Effector CD8-positive, alpha-beta T cell (primary cell): ENCODE results near the gene COX10.
"Not testable (repeated sequence)": the region's sequence is repeated elsewhere in the genome, so short reads cannot be mapped to it uniquely, and the experiment has no call there.

Experiments used
- DNase-seq: peaks from one replicate; lab custom pipeline; 2025; lab: John Stamatoyannopoulos, UW
- total RNA-seq, 4 experiments: gene quantifications; one replicate each; lab custom pipeline; 2026; lab: John Stamatoyannopoulos, UW

Gene COX10
- total RNA-seq, result 17.9 to 28.0 (median 23.9) reads per million in 4 experiments

- DNase-seq, result peak; percentile 75
Measured at GRCh38 chr17:14069251-14070021, at the start of gene COX10. COX10 (plus strand) TSS chr17:14069504; CDS start chr17:14069606, 102 bp downstream.

DNA sequence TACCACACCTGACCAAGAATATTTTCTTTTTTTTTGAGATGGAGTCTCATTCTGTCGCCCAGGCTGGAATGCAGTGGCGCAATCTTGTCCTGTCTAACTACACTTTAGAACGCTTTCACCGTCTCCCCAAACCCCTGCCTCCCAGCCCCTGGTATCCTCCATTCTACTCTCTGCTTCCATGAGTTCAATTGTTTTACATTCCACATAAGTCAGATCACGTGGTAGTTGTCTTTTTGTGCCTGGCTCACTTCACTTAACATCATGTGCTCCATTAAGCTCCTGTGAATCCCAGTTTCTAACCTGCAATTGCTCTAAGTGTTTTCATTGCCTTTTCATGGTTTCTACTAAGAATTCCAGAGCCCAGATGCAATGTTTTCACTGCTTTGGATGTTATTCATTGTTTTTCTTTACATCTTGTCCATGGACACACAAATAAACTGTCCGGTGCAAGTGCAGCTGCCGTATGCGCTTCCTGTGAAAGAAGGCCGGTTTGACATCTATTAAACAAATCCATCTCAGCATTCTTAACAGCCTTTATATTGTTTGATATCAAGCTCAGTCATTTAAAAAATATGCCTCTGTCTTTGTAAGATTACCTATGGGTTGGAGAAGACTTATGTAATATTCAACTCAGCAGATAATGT, 47.5 kb upstream of the COX10 start:
- DNase-seq, result not testable (repeated sequence)

DNA sequence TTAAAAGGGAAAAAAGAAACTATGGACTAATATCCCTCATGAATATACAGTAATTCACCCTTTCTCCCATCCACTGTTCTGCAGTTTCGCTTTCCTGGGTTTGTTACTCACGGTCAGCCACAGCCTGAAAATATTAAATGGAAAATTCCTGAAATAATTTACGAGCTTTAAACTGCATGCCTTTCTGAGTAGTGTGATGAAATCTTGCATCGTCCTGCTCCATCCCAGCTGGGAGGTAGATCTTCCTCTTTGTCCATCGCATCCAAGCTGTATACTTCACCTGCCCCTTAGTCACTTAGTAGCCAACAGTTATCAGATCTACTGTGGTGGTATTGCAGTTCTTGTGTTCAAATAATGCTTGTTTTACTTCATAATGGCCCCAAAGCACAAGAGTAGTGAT, 39.5 kb upstream of the COX10 start:
- DNase-seq, result not testable (repeated sequence)

GRCh38 chr17:14032234-14032633, 37.1 kb upstream of the COX10 start:
- DNase-seq, result no peak

GRCh38 chr17:14033166-14033565, 36.1 kb upstream of the COX10 start:
- DNase-seq, result no peak

GRCh38 chr17:14037453-14037852, 31.9 kb upstream of the COX10 start:
- no peak for DNase-seq

DNA sequence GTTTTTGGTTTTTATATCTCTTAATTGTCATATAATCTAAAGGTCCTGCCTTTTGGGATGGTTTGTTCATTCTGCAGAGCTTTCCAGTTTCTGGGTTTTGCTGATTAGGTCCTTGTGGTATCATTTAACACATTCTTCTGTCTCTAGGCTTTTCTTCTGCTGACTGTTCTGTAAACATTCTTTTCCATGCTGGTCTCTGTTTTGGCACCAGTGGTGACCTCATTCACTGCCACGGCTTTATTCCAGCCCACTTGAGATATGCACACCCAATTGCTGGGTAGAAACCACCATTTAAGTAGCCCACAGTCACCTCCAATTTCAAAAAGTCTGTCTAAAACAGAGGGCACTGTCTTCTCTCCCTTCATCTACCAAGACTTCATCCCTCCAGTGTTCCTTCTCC, 31.1 kb upstream of the COX10 start:
- DNase-seq, result no peak

- no peak for DNase-seq
Measured at GRCh38 chr17:14042411-14042810, 26.9 kb upstream of the COX10 start.

GRCh38 chr17:14044702-14045101, 24.6 kb upstream of the COX10 start:
- no peak for DNase-seq

DNA sequence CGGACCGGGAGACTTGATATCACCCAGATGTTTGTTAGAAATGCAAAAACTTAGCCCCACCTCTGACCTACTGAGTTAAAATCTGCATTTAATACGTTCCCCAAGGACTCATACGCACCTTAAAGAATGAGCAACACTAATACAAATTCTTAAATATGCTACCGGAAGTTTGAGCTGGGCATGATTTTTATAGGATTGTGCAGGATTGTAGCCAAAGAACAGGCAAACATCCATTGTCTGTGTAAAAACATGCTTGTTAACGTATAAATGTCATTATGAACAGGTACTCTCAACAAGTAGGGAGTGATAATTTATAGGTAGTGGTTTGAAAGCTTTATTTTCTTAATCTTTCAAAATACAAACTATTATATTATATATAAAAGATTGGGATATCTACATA, 22.3 kb upstream of the COX10 start:
- no peak for DNase-seq

DNA sequence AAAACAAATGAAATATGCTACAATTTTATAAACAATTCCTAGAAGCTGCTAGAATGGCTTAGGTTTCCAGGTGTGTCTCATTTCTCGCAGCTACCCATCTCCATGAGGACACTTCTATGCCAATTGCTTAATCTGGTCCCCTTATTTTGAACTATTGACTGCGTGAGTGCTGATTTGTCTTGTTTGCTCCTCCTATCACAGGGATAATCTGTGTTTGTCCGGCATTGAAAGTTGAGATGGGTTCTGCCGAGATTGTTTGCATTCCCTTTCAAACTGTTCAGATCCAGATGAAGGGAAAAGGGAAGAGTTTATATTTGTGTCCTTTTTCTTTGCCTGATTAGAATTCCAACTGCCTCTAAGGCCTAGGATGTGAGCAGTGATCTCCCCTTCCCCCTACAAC, 21.7 kb upstream of the COX10 start:
- DNase-seq, result no peak

GRCh38 chr17:14048169-14048568, 21.1 kb upstream of the COX10 start:
- no peak for DNase-seq

- DNase-seq, result no peak
Measured at GRCh38 chr17:14050616-14051015, 18.7 kb upstream of the COX10 start.

DNA sequence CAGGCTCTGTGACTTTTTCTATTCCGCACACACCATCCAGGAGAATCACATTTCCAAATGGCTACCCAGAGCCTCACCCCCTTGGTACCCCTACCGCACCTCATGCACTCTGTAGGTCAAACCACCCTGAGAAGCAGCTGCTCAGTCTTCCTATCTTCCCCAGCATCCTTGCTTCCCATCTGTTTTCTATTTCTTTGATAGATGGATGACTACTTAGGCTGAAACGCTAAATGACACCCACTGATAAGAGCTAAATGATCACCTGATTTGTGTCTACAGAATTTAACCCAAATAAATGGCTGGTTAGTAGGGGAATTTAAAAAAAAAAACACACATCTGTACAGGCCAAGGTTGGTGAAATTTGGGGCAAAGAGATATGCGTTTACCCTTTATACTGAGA, 17.6 kb upstream of the COX10 start:
- DNase-seq, result no peak

DNA sequence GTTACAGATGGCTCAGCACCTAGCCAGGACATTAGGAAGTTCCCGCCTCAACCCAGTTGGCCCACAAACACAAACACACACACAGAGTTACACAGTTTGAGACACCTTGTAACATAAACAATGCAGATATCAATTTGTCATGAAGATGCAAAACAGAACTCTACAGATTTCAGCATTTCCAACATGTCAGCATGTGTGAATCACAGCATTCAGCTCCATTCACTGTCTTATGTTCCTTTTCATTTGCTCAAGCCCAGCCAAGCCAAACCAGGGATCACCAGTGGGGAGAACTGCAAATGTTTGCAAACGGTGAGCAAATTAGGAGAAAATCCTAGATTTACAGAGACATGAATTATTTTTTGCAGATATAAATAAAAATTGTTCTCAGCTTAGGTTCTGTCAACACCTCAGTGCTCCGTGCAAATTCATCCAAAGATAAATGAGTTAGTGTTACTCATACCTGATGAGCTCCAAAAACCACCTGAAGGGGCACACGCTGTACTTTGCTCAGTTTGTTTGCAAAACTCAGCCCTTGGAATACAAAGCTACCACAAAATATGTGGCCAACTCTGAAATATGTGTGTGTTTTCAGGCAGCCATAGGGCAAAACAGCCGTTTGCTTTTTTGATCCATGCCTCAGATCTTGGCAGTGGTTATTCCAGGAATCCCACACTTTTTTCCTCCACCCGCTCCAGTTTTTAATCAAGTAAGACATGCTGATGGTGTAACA, 16.3 kb upstream of the COX10 start:
- no peak for DNase-seq

DNA sequence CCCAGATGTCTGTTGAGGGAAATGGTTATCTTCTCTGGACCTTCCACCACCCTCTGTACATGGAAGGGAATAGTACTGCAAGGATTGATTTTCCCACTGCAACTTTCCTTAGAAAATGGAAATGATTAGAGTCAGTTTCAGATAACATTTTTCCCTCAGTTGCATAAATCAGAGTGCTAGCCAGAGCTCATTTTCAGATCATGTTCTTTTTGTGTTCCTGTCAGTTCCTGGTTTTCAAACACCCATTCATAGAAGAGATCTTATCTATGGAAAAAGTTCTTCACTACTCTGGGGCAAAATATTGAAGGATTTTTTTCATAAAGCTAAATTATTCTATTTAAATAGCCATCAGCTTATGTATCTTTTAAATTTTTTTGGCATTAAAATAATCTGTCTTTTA, 11.7 kb upstream of the COX10 start:
- DNase-seq, result no peak

DNA sequence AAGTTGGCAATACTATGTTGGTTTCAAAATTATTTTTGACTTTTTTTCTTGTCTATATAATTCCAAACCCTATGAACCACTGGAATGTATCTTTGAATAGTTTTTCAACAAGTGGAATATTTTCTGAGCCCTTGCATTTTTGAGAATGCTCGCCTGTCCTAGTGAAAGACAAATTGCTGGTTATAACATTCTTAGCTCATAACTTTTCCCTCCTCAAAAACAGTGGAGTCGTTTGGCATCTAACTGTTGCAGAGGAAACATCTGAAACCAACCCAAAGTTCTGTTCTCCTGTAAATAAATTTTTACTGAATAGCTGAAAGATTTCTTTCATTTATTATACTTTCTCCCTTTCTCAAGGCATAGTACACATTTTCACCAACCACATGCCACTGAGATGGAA, 11.3 kb upstream of the COX10 start:
- no peak for DNase-seq

GRCh38 chr17:14060706-14061105, 8.6 kb upstream of the COX10 start:
- no peak for DNase-seq

DNA sequence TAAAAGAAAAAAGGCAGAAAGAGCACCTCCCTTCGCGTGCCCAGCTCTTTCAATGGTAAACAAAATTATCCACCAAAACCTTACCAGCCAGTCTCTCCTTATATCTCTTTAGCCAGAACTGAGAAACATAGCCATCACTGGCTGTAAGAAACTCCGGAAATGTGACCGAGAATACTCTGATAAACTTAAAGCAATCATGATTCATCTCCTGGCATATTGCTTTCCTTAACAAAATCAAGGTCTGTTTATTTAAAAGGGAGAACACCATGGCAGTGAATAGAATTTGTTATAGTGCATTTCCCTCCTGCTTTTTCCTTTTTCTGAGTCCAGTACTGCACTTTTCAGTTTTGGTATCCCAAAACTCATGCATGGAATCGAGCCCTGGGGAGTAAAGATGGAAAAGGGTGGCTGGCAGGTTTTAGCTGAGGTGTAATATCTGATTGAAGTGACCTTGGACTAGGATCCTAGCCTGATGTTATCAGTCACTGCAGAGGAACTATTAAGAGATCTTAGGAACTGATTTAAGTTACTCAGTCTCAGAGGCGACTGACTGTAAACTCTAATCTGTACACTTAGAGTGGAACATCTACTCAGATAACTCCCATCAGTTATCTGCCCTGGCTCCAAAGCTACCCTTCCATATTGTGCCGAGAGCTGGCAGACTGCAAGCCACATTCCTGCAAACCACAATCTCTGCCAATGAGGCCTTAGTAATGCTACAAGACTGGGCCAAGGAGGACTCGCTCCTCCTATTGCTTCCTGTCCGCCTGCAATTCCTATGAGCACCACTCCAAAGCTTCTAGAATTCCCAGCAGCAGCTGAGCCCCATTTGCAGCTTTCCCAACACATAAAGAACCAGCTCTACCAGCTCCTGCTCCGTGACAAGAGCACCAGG, 7.4 kb upstream of the COX10 start:
- DNase-seq, result no peak

GRCh38 chr17:14067347-14067746, 2.0 kb upstream of the COX10 start:
- no peak for DNase-seq

GRCh38 chr17:14068542-14069250, 608 bp upstream of the COX10 start:
- DNase-seq, result no peak
